ENCODE results near the gene FLG2. TPM values are rescaled to one million over a fixed set of nuclear protein-coding genes. Genes with fewer than 3 reads are reported as not detected.

FLG2 gene
- total RNA-seq, 4 donors from 2014 or later, result not detected

GRCh38 chr1:152367436-152367835, 7.6 kb upstream of the FLG2 start:
- H3K4me3 ChIP-seq (replicated peaks in 1 of 3), result no peak overlapping the region
- TF ChIP-seq CTCF (IDR thresholded peaks at IDR 0.05) (no peak), POLR2A (IDR thresholded peaks at IDR 0.05) (no peak)
- WGBS, 2 donors, result 61 to 67% methylated on average over 1 of the region's 1 CpG
- H3K36me3 ChIP-seq, result no peaks in the 10 kb centered on the region
- no peaks in the 10 kb centered on the region for H3K9me3 ChIP-seq
- no peak for DNase-seq
- H3K4me1 ChIP-seq, result no peaks in the 10 kb centered on the region
- intact Hi-C loops (cut with DNase I), result no loop called here
- no peak overlapping the region for H3K27ac ChIP-seq
- no peaks in the 10 kb centered on the region for H3K27me3 ChIP-seq

DNA sequence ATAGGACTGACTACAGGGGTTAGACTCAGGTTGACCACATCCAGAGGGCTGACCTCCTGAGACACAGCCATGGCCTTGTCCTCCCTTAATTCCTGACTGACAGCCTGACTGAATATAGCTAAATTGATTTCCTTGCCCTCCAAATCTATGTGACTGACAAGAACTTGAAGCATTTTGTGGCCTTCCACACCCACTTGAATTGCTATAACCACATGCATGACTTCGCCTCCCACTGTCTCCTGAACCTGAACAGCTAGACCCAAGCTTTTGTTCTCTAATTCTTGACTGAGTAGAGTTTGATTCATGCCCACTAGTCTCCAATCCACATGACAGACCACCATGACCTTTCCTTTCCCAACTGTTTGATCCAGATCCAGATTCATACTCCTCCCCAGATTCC, 3.1 kb downstream of the FLG2 start:
- no peak for TF ChIP-seq POLR2A (IDR thresholded peaks at IDR 0.05)
- TF ChIP-seq CTCF (IDR thresholded peaks at IDR 0.05), result no peak

DNA sequence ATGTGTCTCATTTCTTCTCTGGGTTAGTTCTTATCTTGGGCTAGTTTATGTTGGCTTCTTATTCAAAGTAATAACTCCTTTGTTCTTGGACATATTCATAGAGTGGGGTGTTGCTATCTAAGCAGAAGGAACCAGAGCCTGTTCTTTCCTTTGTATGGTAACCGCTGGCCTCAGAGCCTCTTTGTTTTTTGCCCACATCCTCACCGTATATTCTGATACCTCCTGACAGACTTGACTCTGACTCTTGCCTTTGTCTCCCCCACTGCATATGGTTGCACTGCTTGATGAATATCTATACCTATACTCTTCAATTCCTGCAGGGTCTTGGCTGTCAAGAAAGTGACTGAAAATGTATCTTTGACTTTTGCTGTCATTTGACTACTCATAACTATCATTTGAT, 10.2 kb downstream of the FLG2 start:
- 91 to 99% methylated on average over 2 of the region's 2 CpGs for WGBS, 2 donors
- Histone ChIP-seq H3K27me3 (no peaks in the 10 kb centered on the region), H3K9me3 (no peaks in the 10 kb centered on the region), H3K36me3 (no peaks in the 10 kb centered on the region), H3K4me3 (replicated peaks in 1 of 3) (no peak overlapping the region), H3K27ac (no peak overlapping the region), H3K4me1 (no peaks in the 10 kb centered on the region)
- DNase-seq, result no peak
- TF ChIP-seq CTCF (IDR thresholded peaks at IDR 0.05) (no peak), POLR2A (IDR thresholded peaks at IDR 0.05) (no peak)
- intact Hi-C loops (cut with DNase I), result no loop called here

More for the DNA sequence above, 3.1 kb downstream of the FLG2 start:
- intact Hi-C loops (cut with DNase I), result no loop called here
- no peaks in the 10 kb centered on the region for H3K9me3 ChIP-seq
- WGBS, 2 donors, result 38 to 89% methylated on average over 1 of the region's 1 CpG
- no peaks in the 10 kb centered on the region for H3K36me3 ChIP-seq
- H3K27ac ChIP-seq, result no peak overlapping the region
- H3K4me1 ChIP-seq, result no peaks in the 10 kb centered on the region
- DNase-seq, result no peak
- H3K4me3 ChIP-seq (replicated peaks in 1 of 3), result no peak overlapping the region
- no peaks in the 10 kb centered on the region for H3K27me3 ChIP-seq

GRCh38 chr1:152348447-152348846, 11.4 kb downstream of the FLG2 start:
- Histone ChIP-seq H3K27me3 (no peaks in the 10 kb centered on the region), H3K27ac (no peak overlapping the region), H3K36me3 (no peaks in the 10 kb centered on the region), H3K9me3 (no peaks in the 10 kb centered on the region), H3K4me1 (no peaks in the 10 kb centered on the region), H3K4me3 (replicated peaks in 1 of 3) (no peak overlapping the region)
- 33 to 52% methylated on average over 1 of the region's 1 CpG for WGBS, 2 donors
- no peak for DNase-seq
- intact Hi-C loops (cut with DNase I), result no loop called here
- TF ChIP-seq POLR2A (IDR thresholded peaks at IDR 0.05), result no peak
- TF ChIP-seq CTCF (IDR thresholded peaks at IDR 0.05), result peak in 1 of 6 experiments; percentile 7

GRCh38 chr1:152347116-152347728, 12.6 kb downstream of the FLG2 start:
- Histone ChIP-seq H3K4me3 (replicated peaks in 1 of 3) (no peak overlapping the region), H3K9me3 (no peaks in the 10 kb centered on the region), H3K27me3 (no peaks in the 10 kb centered on the region), H3K36me3 (no peaks in the 10 kb centered on the region), H3K4me1 (no peaks in the 10 kb centered on the region), H3K27ac (no peak overlapping the region)
- TF ChIP-seq CTCF (IDR thresholded peaks at IDR 0.05) (peak; percentile 48 to 86 (median 72)), POLR2A (IDR thresholded peaks at IDR 0.05) (no peak)
- intact Hi-C loops (cut with DNase I), result no loop called here
- WGBS, 2 donors, result 9 to 17% methylated on average over 8 of the region's 8 CpGs
- DNase-seq, result peak; percentile 30 to 39

Measured in thyroid gland (tissue), 4 donors.